CD4-positive, alpha-beta memory T cell (primary cell): ENCODE results near the gene DNAJC7. TPM values are rescaled to one million over a fixed set of nuclear protein-coding genes. Genes with fewer than 3 reads are reported as not detected.
A peak's percentile ranks its signal among the peaks of the same experiment; 100 is the strongest.

Experiments used
- CTCF ChIA-PET: fragments of 350-600 bp; sonication (Branson Sonifier 250); formaldehyde crosslinking; loops from one replicate; lab custom pipeline; 2021; ENCODE audit warnings: inconsistent platforms; ENCODE audit not compliant: partially characterized antibody; lab: Charles Lee
- POLR2A ChIA-PET: fragments of 350-600 bp; sonication (Branson Sonifier 250); formaldehyde crosslinking; loops from one replicate; lab custom pipeline; 2021; ENCODE audit not compliant: partially characterized antibody; lab: Charles Lee
- DNase-seq, 5 donors: peaks; one replicate each; pipeline versions ENCODE4 v3.0.0 to v3.0.0-alpha.2; 2020 to 2022; ENCODE audit warnings: mixed read lengths in 1 of 5
- H3K27ac ChIP-seq: one replicate; pipeline ENCODE4 v1.7.0; 2013; ENCODE audit warnings: low read depth, low read length
- H3K27me3 ChIP-seq: 2 replicates; pipeline ENCODE4 v1.7.0; 2013; ENCODE audit warnings: mild to moderate bottlenecking, low read length, moderate library complexity; ENCODE audit not compliant: insufficient read depth
- H3K36me3 ChIP-seq: 2 replicates; pipeline ENCODE4 v1.7.0; 2013; ENCODE audit warnings: mild to moderate bottlenecking, low read length, moderate library complexity; ENCODE audit not compliant: insufficient read depth
- H3K4me1 ChIP-seq: 2 replicates; pipeline ENCODE4 v1.7.0; 2013; ENCODE audit warnings: mild to moderate bottlenecking, low read length, moderate library complexity; ENCODE audit not compliant: insufficient read depth
- H3K4me3 ChIP-seq, 2 donors: one replicate each; pipeline ENCODE4 v1.7.0; 2013; ENCODE audit warnings: low read length in 2 of 2, mild to moderate bottlenecking in 1 of 2
- H3K9me3 ChIP-seq, 2 donors: one replicate each; pipeline ENCODE4 v1.7.0; 2013; ENCODE audit warnings: low read length in 2 of 2, control low read depth in 1 of 2; ENCODE audit not compliant: control insufficient read depth in 1 of 2
- H3K27ac Mint-ChIP-seq, 7 donors: one replicate each; pipeline ENCODE4 v1.8.0; 2020 to 2021; ENCODE audit warnings: mixed read lengths in 7 of 7, mild to moderate bottlenecking in 6 of 7, inconsistent platforms in 3 of 7, moderate library complexity in 3 of 7
- H3K27me3 Mint-ChIP-seq, 2 donors: one replicate each; pipeline ENCODE4 v1.8.0; 2020 to 2021; ENCODE audit warnings: mixed read lengths in 2 of 2
- H3K36me3 Mint-ChIP-seq, 2 donors: one replicate each; pipeline ENCODE4 v1.8.0; 2020 to 2021; ENCODE audit warnings: mixed read lengths in 2 of 2, inconsistent platforms in 1 of 2, mild to moderate bottlenecking in 1 of 2
- H3K4me1 Mint-ChIP-seq, 4 donors: one replicate each; pipeline ENCODE4 v1.8.0; 2020 to 2021; ENCODE audit warnings: mixed read lengths in 4 of 4, mild to moderate bottlenecking in 1 of 4
- H3K4me3 Mint-ChIP-seq, 8 donors: one replicate each; pipeline ENCODE4 v1.8.0; 2020 to 2021; ENCODE audit warnings: mixed read lengths in 8 of 8, mild to moderate bottlenecking in 7 of 8, moderate library complexity in 6 of 8, inconsistent platforms in 3 of 8
- H3K9me3 Mint-ChIP-seq, 8 donors: one replicate each; pipeline ENCODE4 v1.8.0; 2020 to 2021; ENCODE audit warnings: mixed read lengths in 8 of 8, mild to moderate bottlenecking in 5 of 8, inconsistent platforms in 3 of 8, moderate library complexity in 1 of 8
- intact Hi-C: fragments of 100-400 bp; cut with micrococcal nuclease; formaldehyde crosslinking; loops from one replicate; pipeline ENCODE4 v1.15.1; 2023
- polyA plus RNA-seq, 2 donors: library from polyadenylated mRNA; unstranded; fragments of 300-500 nt; fragmentation: Illumina TruSeq; gene quantifications; one replicate each; pipeline ENCODE4 v1.2.3, GENCODE V29; 2021
- total RNA-seq, 2 experiments: library from RNA; stranded (reverse); gene quantifications; one replicate each; pipeline ENCODE4 v1.2.3, GENCODE V29; 2021

Gene DNAJC7
- total and polyA plus RNA-seq, 4 experiments from 2014 or later = 45.2 to 112 (median 86.7) TPM

- H3K36me3 ChIP-seq = no peaks in the 10 kb centered on the region
- ChIA-PET CTCF (interaction anchor here (0.9 to 1.5 kb wide), 8 partner anchors 8 to 78 kb away, joined by 3 to 4 read pairs (median 3); partner anchors contain the start of gene DNAJC7), POLR2A (no interaction called here)
- H3K4me3 Mint-ChIP-seq = no peak overlapping the region
- no peak overlapping the region for H3K4me3 ChIP-seq
- H3K9me3 Mint-ChIP-seq = no peaks in the 10 kb centered on the region
- H3K27me3 Mint-ChIP-seq = peaks cover 3 to 11% of the 10 kb centered on the region in 2 donors
- no peak for DNase-seq
- no peaks in the 10 kb centered on the region for H3K27me3 ChIP-seq
- no peaks in the 10 kb centered on the region for H3K4me1 Mint-ChIP-seq
- no peaks in the 10 kb centered on the region for H3K4me1 ChIP-seq
- H3K9me3 ChIP-seq = no peaks in the 10 kb centered on the region
- no peaks in the 10 kb centered on the region for H3K36me3 Mint-ChIP-seq
- intact Hi-C loops = no loop called here
- H3K27ac ChIP-seq = no peak overlapping the region
- H3K27ac Mint-ChIP-seq = no peak overlapping the region
Measured at GRCh38 chr17:42041619-42042018, 24.4 kb upstream of the DNAJC7 start.

- Histone ChIP-seq H3K36me3 (no peaks in the 10 kb centered on the region), H3K27ac (no peak overlapping the region), H3K27me3 (no peaks in the 10 kb centered on the region), H3K4me1 (no peaks in the 10 kb centered on the region), H3K4me3 (no peak overlapping the region), H3K9me3 (no peaks in the 10 kb centered on the region)
- peaks cover 3 to 11% of the 10 kb centered on the region in 2 donors for H3K27me3 Mint-ChIP-seq
- no peaks in the 10 kb centered on the region for H3K9me3 Mint-ChIP-seq
- H3K27ac Mint-ChIP-seq = no peak overlapping the region
- H3K4me1 Mint-ChIP-seq = no peaks in the 10 kb centered on the region
- no peaks in the 10 kb centered on the region for H3K36me3 Mint-ChIP-seq
- POLR2A ChIA-PET = no interaction called here
- no peak for DNase-seq
- intact Hi-C loops = no loop called here
- CTCF ChIA-PET = interaction anchor here (0.9 to 1.6 kb wide), 9 partner anchors 9 to 79 kb away, joined by 3 to 4 read pairs (median 3); partner anchors contain the start of gene DNAJC7
- no peak overlapping the region for H3K4me3 Mint-ChIP-seq
Measured at GRCh38 chr17:42040818-42041217, 23.6 kb upstream of the DNAJC7 start.

GRCh38 chr17:42039794-42040763 is 22.8 kb upstream of the DNAJC7 start:
- no peaks in the 10 kb centered on the region for H3K36me3 Mint-ChIP-seq
- no peaks in the 10 kb centered on the region for H3K4me1 Mint-ChIP-seq
- H3K4me3 ChIP-seq = no peak overlapping the region
- no peak overlapping the region for H3K4me3 Mint-ChIP-seq
- intact Hi-C loops = no loop called here
- POLR2A ChIA-PET = interaction anchor here (0.7 kb wide), 1 partner anchor 20 kb away, joined by 3 read pairs; the partner anchor contains the start of gene NKIRAS2
- no peaks in the 10 kb centered on the region for H3K36me3 ChIP-seq
- CTCF ChIA-PET = interaction anchor here (1.3 to 1.9 kb wide), 4 partner anchors 9 to 25 kb away, joined by 3 to 4 read pairs (median 3); no protein-coding TSS in a partner anchor
- H3K27ac ChIP-seq = no peak overlapping the region
- H3K9me3 Mint-ChIP-seq = no peaks in the 10 kb centered on the region
- DNase-seq = no peak
- no peaks in the 10 kb centered on the region for H3K27me3 ChIP-seq
- H3K4me1 ChIP-seq = no peaks in the 10 kb centered on the region
- peaks cover 3 to 12% of the 10 kb centered on the region in 2 donors for H3K27me3 Mint-ChIP-seq
- no peaks in the 10 kb centered on the region for H3K9me3 ChIP-seq
- H3K27ac Mint-ChIP-seq = no peak overlapping the region

- intact Hi-C loops = no loop called here
- no peak overlapping the region for H3K4me3 ChIP-seq
- no peak for DNase-seq
- CTCF ChIA-PET = interaction anchor here (1.3 to 1.9 kb wide), 2 partner anchors 20 to 77 kb away, joined by 3 to 4 read pairs; no protein-coding TSS in a partner anchor
- Mint-ChIP-seq H3K4me3 (no peak overlapping the region), H3K27me3 (peaks cover 3 to 17% of the 10 kb centered on the region in 2 donors), H3K27ac (no peak overlapping the region), H3K36me3 (no peaks in the 10 kb centered on the region), H3K9me3 (no peaks in the 10 kb centered on the region), H3K4me1 (peaks cover 0 to 2% (median 0%) of the 10 kb centered on the region in 4 donors)
- POLR2A ChIA-PET = no interaction called here
- no peaks in the 10 kb centered on the region for H3K4me1 ChIP-seq
- no peaks in the 10 kb centered on the region for H3K36me3 ChIP-seq
- no peak overlapping the region for H3K27ac ChIP-seq
- no peaks in the 10 kb centered on the region for H3K9me3 ChIP-seq
- H3K27me3 ChIP-seq = no peaks in the 10 kb centered on the region
Measured at GRCh38 chr17:42038221-42038973, 21.2 kb upstream of the DNAJC7 start.

- CTCF ChIA-PET = interaction anchor here (1.1 to 4.1 kb wide), 2 partner anchors 9 to 38 kb away, joined by 3 to 17 read pairs; no protein-coding TSS in a partner anchor
- Histone ChIP-seq H3K4me3 (no peak overlapping the region), H3K27me3 (no peaks in the 10 kb centered on the region), H3K9me3 (no peaks in the 10 kb centered on the region), H3K27ac (no peak overlapping the region), H3K4me1 (no peaks in the 10 kb centered on the region), H3K36me3 (no peaks in the 10 kb centered on the region)
- peak overlapping the region in 1 of 7 donors; percentile 14 for H3K27ac Mint-ChIP-seq
- no peak for DNase-seq
- H3K4me3 Mint-ChIP-seq = no peak overlapping the region
- peaks cover 0 to 2% (median 0%) of the 10 kb centered on the region in 4 donors for H3K4me1 Mint-ChIP-seq
- POLR2A ChIA-PET = interaction anchor here (0.5 to 1.0 kb wide), 2 partner anchors 17 to 1740 kb away, joined by 3 read pairs; partner anchors contain the start of gene DNAJC7
- H3K27me3 Mint-ChIP-seq = peaks cover 2 to 17% of the 10 kb centered on the region in 2 donors
- H3K9me3 Mint-ChIP-seq = no peaks in the 10 kb centered on the region
- intact Hi-C loops = no loop called here
- H3K36me3 Mint-ChIP-seq = no peaks in the 10 kb centered on the region
Measured at GRCh38 chr17:42034059-42034458, 16.8 kb upstream of the DNAJC7 start.

GRCh38 chr17:42031584-42031983 is 14.3 kb upstream of the DNAJC7 start:
- intact Hi-C loops = no loop called here
- Histone ChIP-seq H3K36me3 (no peaks in the 10 kb centered on the region), H3K9me3 (no peaks in the 10 kb centered on the region), H3K4me3 (no peak overlapping the region), H3K27ac (no peak overlapping the region), H3K27me3 (no peaks in the 10 kb centered on the region), H3K4me1 (no peaks in the 10 kb centered on the region)
- DNase-seq = no peak
- Mint-ChIP-seq H3K4me3 (no peak overlapping the region), H3K27ac (no peak overlapping the region), H3K36me3 (no peaks in the 10 kb centered on the region), H3K9me3 (no peaks in the 10 kb centered on the region), H3K4me1 (peaks cover 0 to 2% (median 0%) of the 10 kb centered on the region in 4 donors), H3K27me3 (peaks cover 2 to 9% of the 10 kb centered on the region in 2 donors)
- ChIA-PET POLR2A (no interaction called here), CTCF (interaction anchor here (0.8 to 2.5 kb wide), 2 partner anchors 12 to 14 kb away, joined by 3 to 9 read pairs; partner anchors contain the start of gene NKIRAS2)
